Loucy (cell line): ENCODE data around the gene TRMT11.

Experiments
- H2AFZ ChIP-seq: fragments of 200-600 bp; sonication (generic); 2 replicates; pipeline ENCODE4 v1.6.0; 2016; ENCODE audit warnings: antibody characterized with exemption, mild to moderate bottlenecking, low read length, moderate library complexity
- H3F3A ChIP-seq: fragments of 200-600 bp; 2 replicates; pipeline ENCODE4 v1.6.0; 2016; ENCODE audit warnings: antibody characterized with exemption, low read depth, mild to moderate bottlenecking
- H3K27me3 ChIP-seq: fragments of 200-600 bp; sonication (generic); 2 replicates; pipeline ENCODE4 v1.6.1; 2014; ENCODE audit warnings: low read length, mild to moderate bottlenecking; ENCODE audit not compliant: insufficient read depth, poor library complexity, severe bottlenecking
- H3K36me3 ChIP-seq: fragments of 200-600 bp; sonication (generic); 2 replicates; pipeline ENCODE4 v1.6.1; 2016; ENCODE audit warnings: low read length; ENCODE audit not compliant: insufficient read depth
- H3K4me1 ChIP-seq: fragments of 200-600 bp; sonication (generic); 2 replicates; pipeline ENCODE4 v1.5.1; 2014; ENCODE audit warnings: low read length, mild to moderate bottlenecking; ENCODE audit not compliant: insufficient read depth, poor library complexity, severe bottlenecking
- H3K4me2 ChIP-seq: fragments of 200-600 bp; sonication (generic); 2 replicates; pipeline ENCODE4 v1.6.0; 2014; ENCODE audit warnings: antibody characterized with exemption, low read length, low read depth, mild to moderate bottlenecking; ENCODE audit not compliant: poor library complexity, severe bottlenecking
- H3K4me3 ChIP-seq: fragments of 200-600 bp; sonication (generic); 2 replicates; pipeline ENCODE4 v1.5.1; 2014; ENCODE audit warnings: low read length, mild to moderate bottlenecking, mixed read lengths; ENCODE audit not compliant: poor library complexity, severe bottlenecking
- H3K79me2 ChIP-seq: fragments of 200-600 bp; sonication (generic); 2 replicates; pipeline ENCODE4 v1.6.1; 2014; ENCODE audit warnings: low read length; ENCODE audit not compliant: insufficient read depth
- H3K9ac ChIP-seq: fragments of 200-600 bp; sonication (generic); 2 replicates; pipeline ENCODE4 v1.6.0; 2014; ENCODE audit warnings: mild to moderate bottlenecking, low read depth, low read length, moderate library complexity; ENCODE audit not compliant: poor library complexity, severe bottlenecking
- H3K9me2 ChIP-seq: fragments of 200-600 bp; sonication (generic); replicated peaks from 2 replicates; pipeline ENCODE4 v1.6.1; 2016; ENCODE audit warnings: low read depth, low read length, mixed read lengths
- H3K9me3 ChIP-seq: fragments of 200-600 bp; sonication (generic); 2 replicates; pipeline ENCODE4 v1.6.1; 2014; ENCODE audit warnings: mild to moderate bottlenecking, antibody characterized with exemption, low read length, low read depth; ENCODE audit not compliant: insufficient read depth
- H4K20me1 ChIP-seq: fragments of 200-600 bp; sonication (generic); 2 replicates; pipeline ENCODE4 v1.6.0; 2014; ENCODE audit warnings: antibody characterized with exemption, low read length, mild to moderate bottlenecking; ENCODE audit not compliant: insufficient read depth, poor library complexity, severe bottlenecking
- CTCF ChIP-seq: fragments of 200-600 bp; sonication (generic); conservative IDR thresholded peaks from 2 replicates; pipeline ENCODE4 v1.5.1; 2014; ENCODE audit warnings: mild to moderate bottlenecking, antibody characterized with exemption, low read length
- EZH2phosphoT487 ChIP-seq: fragments of 200-600 bp; IDR thresholded peaks from 2 replicates; pipeline ENCODE4 v1.6.1; 2018; ENCODE audit warnings: antibody characterized with exemption, mild to moderate bottlenecking, moderate library complexity, borderline replicate concordance

TRMT11 gene

GRCh38 chr6:126039284-126039683 lies 52.9 kb downstream of the TRMT11 start:
- H3K9me2 ChIP-seq: no peaks in the 10 kb centered on the region
- H3K4me1 ChIP-seq: peaks cover 8% of the 10 kb centered on the region
- H3K4me3 ChIP-seq: no peak overlapping the region
- H3F3A ChIP-seq: no peaks in the 10 kb centered on the region
- peaks cover 1% of the 10 kb centered on the region; the same call in 1 of the 2 replicates for H3K9me3 ChIP-seq
- H3K27me3 ChIP-seq: no peaks in the 10 kb centered on the region
- H3K36me3 ChIP-seq: peaks cover 18% of the 10 kb centered on the region; the same call in 1 of the 2 replicates
- no peak overlapping the region for H3K4me2 ChIP-seq
- H3K79me2 ChIP-seq: no peaks in the 10 kb centered on the region
- TF ChIP-seq EZH2phosphoT487 (no peak), CTCF (no peak)
- no peak overlapping the region for H2AFZ ChIP-seq
- no peak overlapping the region for H3K9ac ChIP-seq
- no peaks in the 10 kb centered on the region for H4K20me1 ChIP-seq

GRCh38 chr6:126040394-126040793 lies 54.1 kb downstream of the TRMT11 start:
- H3K36me3 ChIP-seq: peaks cover 15% of the 10 kb centered on the region; the same call in 1 of the 2 replicates
- no peak overlapping the region for H3K4me2 ChIP-seq
- no peak overlapping the region for H2AFZ ChIP-seq
- H3F3A ChIP-seq: no peaks in the 10 kb centered on the region
- H3K4me1 ChIP-seq: peaks cover 8% of the 10 kb centered on the region
- no peaks in the 10 kb centered on the region for H3K79me2 ChIP-seq
- H3K9me3 ChIP-seq: peaks cover 5% of the 10 kb centered on the region; the same call in 1 of the 2 replicates
- TF ChIP-seq CTCF: no peak
- no peak for TF ChIP-seq EZH2phosphoT487
- no peak overlapping the region for H3K9ac ChIP-seq
- no peaks in the 10 kb centered on the region for H3K9me2 ChIP-seq
- no peak overlapping the region for H3K4me3 ChIP-seq
- no peaks in the 10 kb centered on the region for H3K27me3 ChIP-seq
- no peaks in the 10 kb centered on the region for H4K20me1 ChIP-seq

- H3K4me2 ChIP-seq: no peak overlapping the region
- TF ChIP-seq CTCF (no peak), EZH2phosphoT487 (no peak)
Observed at GRCh38 chr6:126040826-126041225, 54.5 kb downstream of the TRMT11 start.

More at GRCh38 chr6:126040826-126041225, 54.5 kb downstream of the TRMT11 start:
- H3K9ac ChIP-seq: no peak overlapping the region
- H3K4me1 ChIP-seq: peaks cover 8% of the 10 kb centered on the region
- H4K20me1 ChIP-seq: no peaks in the 10 kb centered on the region
- H3K36me3 ChIP-seq: peaks cover 15% of the 10 kb centered on the region; the same call in 1 of the 2 replicates
- H3K27me3 ChIP-seq: no peaks in the 10 kb centered on the region
- H3K4me3 ChIP-seq: no peak overlapping the region
- no peaks in the 10 kb centered on the region for H3K9me2 ChIP-seq
- no peaks in the 10 kb centered on the region for H3K79me2 ChIP-seq
- peaks cover 5% of the 10 kb centered on the region; the same call in 1 of the 2 replicates for H3K9me3 ChIP-seq
- no peaks in the 10 kb centered on the region for H3F3A ChIP-seq
- H2AFZ ChIP-seq: no peak overlapping the region
